Peyer's patch (tissue), 4 donors: ENCODE results near the gene VAV2. TPM values are rescaled to one million over a fixed set of nuclear protein-coding genes. Genes with fewer than 3 reads are reported as not detected.

Source experiments
- DNase-seq, 3 donors: peaks; one replicate each; pipeline ENCODE4 v3.0.0-alpha.2; 2017 to 2019
- H3K27ac ChIP-seq, 4 donors: fragments of 200-600 bp; sonication (generic); one replicate each; pipeline ENCODE4 v1.5.1; 2016 to 2019
- H3K27me3 ChIP-seq, 2 donors: fragments of 200-600 bp; sonication (generic); one replicate each; pipeline ENCODE4 v1.5.1; 2019
- H3K36me3 ChIP-seq, 3 donors: fragments of 200-600 bp; sonication (generic); one replicate each; pipeline ENCODE4 v1.5.1; 2016 to 2019
- H3K4me1 ChIP-seq, 4 donors: fragments of 200-600 bp; sonication (generic); one replicate each; pipeline ENCODE4 v1.5.1; 2016 to 2019
- H3K4me3 ChIP-seq, 4 donors: fragments of 200-600 bp; sonication (generic); 1 replicate in 3 of 4; 2 replicates in 1 of 4; pipeline ENCODE4 v1.5.1; 2016 to 2019; ENCODE audit warnings: mild to moderate bottlenecking in 1 of 4
- H3K9me3 ChIP-seq, 4 donors: fragments of 200-600 bp; sonication (generic); one replicate each; pipeline ENCODE4 v1.5.1; 2016 to 2019; ENCODE audit warnings: mild to moderate bottlenecking in 1 of 4
- CTCF ChIP-seq, 6 experiments: fragments of 450-650 bp in 4 of 6; fragments of 200-600 bp in 2 of 6; sonication (generic) in 1 of 6; IDR thresholded peaks; one replicate each; pipeline ENCODE4 v1.5.1; 2017 to 2019; ENCODE audit warnings: antibody characterized with exemption in 6 of 6, mild to moderate bottlenecking in 3 of 6, moderate library complexity in 1 of 6
- POLR2A ChIP-seq, 2 donors: fragments of 450-650 bp; IDR thresholded peaks; one replicate each; pipeline ENCODE4 v1.5.1; 2017; ENCODE audit warnings: antibody characterized with exemption in 2 of 2, mild to moderate bottlenecking in 2 of 2, moderate library complexity in 2 of 2
- total RNA-seq, 4 donors: library from RNA; depleted of rRNA; stranded (reverse); fragments of >200 nt; gene quantifications; one replicate each; pipeline ENCODE4 v1.1.0, GENCODE V29; 2016

Gene VAV2
- total RNA-seq, 4 donors from 2014 or later = 47.9 to 61.8 (median 58.9) TPM

DNA sequence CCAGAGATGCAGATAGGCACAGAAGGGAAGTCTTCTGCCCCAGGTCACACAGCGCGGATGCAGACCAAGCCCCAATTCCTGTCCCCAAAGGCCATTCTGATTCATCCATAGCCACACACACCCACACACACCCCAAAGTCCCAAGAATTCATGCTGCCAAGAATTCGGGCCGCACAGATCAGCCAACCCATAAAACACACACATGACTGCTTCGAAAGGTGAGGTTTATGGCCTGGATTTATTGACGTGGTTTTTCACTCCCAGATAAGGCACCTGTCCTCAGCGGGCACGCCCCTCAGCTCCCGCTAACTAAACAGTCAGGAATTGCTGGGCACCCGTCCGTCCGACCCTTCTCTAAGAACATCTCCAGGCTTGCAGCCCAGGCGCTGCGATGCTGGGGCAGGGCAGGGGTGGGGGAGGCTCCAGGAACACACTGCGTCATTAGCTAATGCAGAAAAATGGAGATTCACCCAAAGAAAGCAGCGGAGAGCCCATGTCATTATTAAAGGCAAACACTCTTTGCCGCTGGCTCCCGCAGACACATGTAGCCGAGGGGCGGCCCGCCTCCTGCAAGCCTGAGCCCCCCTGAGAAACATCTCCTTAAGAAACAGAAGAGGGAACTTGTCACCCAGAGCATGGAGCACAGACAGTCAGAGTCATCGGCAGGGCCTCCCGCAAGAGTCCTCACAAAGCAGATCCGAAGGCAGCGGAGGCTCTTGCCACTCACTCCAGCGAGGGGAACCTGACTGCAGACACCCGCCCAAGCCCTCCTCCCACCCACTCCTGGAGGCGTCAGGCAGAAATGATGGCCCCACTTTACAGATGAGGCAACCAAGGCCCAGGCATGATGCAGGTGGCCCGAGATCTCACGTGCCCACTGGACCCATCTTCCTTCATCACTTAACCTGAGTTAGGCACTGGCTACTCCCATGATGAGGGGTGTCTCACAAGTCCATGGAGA is 19.9 kb downstream of the VAV2 start:
- H3K27ac ChIP-seq = peak overlapping the region; percentile 58 to 97 (median 68)
- H3K4me1 ChIP-seq = peaks cover 18 to 45% (median 24%) of the 10 kb centered on the region in 4 donors
- no peaks in the 10 kb centered on the region for H3K36me3 ChIP-seq

DNA sequence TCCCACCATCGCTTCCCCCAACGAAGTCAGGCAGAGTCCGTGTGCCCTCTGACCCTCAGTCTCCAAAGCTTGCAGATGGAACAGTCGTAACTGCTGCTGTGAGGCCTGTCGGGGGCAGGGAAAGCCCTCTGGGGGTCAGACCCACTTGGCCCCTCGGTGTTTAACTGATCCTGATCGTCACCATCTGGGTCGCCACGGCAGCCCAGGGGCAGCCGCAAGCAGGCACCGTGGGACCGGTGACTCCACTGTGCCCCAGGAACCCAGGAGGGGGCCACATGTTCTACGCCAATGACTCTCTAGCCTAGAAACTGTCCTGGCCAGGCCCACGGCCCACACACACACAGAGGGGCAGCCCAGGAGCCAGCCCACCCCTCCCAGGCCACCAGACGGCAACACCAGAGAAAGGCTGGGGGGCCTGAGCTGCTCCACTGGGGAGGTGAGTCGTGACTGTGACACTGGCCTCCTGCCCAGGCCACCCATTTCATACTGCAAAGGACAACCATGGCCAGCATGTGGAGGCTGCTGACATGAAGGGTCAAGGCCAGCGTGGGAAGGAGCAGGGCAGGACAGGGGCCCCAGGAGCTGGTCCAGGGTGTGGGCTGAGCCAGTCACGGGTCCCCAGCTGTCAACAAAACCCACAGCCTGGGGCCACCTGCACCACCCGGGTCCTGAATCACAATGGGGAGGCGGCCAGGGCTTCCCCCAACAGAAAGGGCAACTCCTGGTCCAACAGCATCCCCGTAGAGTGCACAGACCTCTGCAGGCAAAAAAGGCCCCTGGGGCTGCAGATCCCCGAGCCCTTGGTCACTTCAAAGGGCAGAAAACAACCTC is 20.8 kb downstream of the VAV2 start:
- Histone ChIP-seq H3K27me3 (no peaks in the 10 kb centered on the region), H3K9me3 (no peaks in the 10 kb centered on the region), H3K4me3 (peak overlapping the region in 2 of 4 donors; percentile 11 to 13), H3K36me3 (no peaks in the 10 kb centered on the region), H3K27ac (peak overlapping the region; percentile 58 to 97 (median 62)), H3K4me1 (peaks cover 18 to 45% (median 24%) of the 10 kb centered on the region in 4 donors)
- peak in 1 of 3 donors; percentile 57 for DNase-seq
- TF ChIP-seq POLR2A (IDR thresholded peaks at IDR 0.05) (no peak), CTCF (IDR thresholded peaks at IDR 0.05) (no peak)

More for the DNA sequence above, 19.9 kb downstream of the VAV2 start:
- DNase-seq = peak in 2 of 3 donors; percentile 88 to 90
- no peaks in the 10 kb centered on the region for H3K27me3 ChIP-seq
- TF ChIP-seq CTCF (IDR thresholded peaks at IDR 0.05) (no peak), POLR2A (IDR thresholded peaks at IDR 0.05) (peak in 1 of 2 donors; percentile 72)
- H3K9me3 ChIP-seq = no peaks in the 10 kb centered on the region
- peak overlapping the region in 2 of 4 donors; percentile 20 to 41 for H3K4me3 ChIP-seq

DNA sequence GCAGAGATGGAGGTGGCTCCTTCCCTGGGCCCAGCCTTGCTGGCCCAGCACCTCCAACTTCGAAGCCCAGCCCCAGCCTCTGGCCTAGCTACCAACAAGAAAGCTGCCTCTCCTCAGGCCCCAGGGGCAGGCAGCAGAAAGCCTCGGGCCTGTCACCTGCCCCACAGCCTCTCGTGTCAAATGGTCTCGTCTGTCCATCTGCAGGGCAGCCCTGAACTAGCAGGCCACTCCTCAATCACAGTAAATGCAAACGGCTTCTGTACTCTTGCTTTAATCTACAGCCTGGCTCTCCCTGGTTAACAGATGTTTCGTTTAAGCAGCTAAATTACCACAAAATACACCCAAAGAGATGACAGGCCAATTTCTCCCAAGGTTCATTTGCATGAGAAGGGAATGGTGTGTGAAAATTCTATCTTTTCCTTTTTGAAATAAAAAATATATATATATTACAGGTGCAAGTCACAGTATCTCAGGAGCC is 21.5 kb downstream of the VAV2 start:
- Histone ChIP-seq H3K27ac (peak overlapping the region in 1 of 4 donors; percentile 58), H3K9me3 (no peaks in the 10 kb centered on the region), H3K4me3 (no peak overlapping the region), H3K36me3 (no peaks in the 10 kb centered on the region), H3K27me3 (no peaks in the 10 kb centered on the region), H3K4me1 (peaks cover 18 to 45% (median 24%) of the 10 kb centered on the region in 4 donors)
- no peak for DNase-seq
- TF ChIP-seq POLR2A (IDR thresholded peaks at IDR 0.05) (no peak), CTCF (IDR thresholded peaks at IDR 0.05) (no peak)

GRCh38 chr9:133969681-133970580 is 22.2 kb downstream of the VAV2 start:
- TF ChIP-seq CTCF (IDR thresholded peaks at IDR 0.05) = no peak
- no peak for TF ChIP-seq POLR2A (IDR thresholded peaks at IDR 0.05)
- Histone ChIP-seq H3K9me3 (no peaks in the 10 kb centered on the region), H3K27me3 (no peaks in the 10 kb centered on the region), H3K27ac (no peak overlapping the region), H3K4me1 (peaks cover 18 to 42% (median 24%) of the 10 kb centered on the region in 4 donors), H3K4me3 (no peak overlapping the region), H3K36me3 (no peaks in the 10 kb centered on the region)
- no peak for DNase-seq
